GM12878 (cell line): Measurements from ENCODE around the gene MGA. TPM values are rescaled to one million over a fixed set of nuclear protein-coding genes. Genes with fewer than 3 reads are reported as not detected.

ENCODE experiments used
- ATAC-seq: fragments of 200-7000 bp; cut with Tn5 transposase; 3 replicates; pipeline ENCODE4 v1.9.1; 2020; ENCODE audit warnings: mild to moderate bottlenecking, moderate library complexity
- BruUV-seq: library from RNA; stranded (reverse); fragments of 400-500 nt; replicated peaks from 2 replicates; lab custom pipeline; 2021; lab: Mats Ljungman, UMichigan
- CTCF ChIA-PET: fragments of 300-600 bp; sonication (Branson Sonifier 250); formaldehyde crosslinking; extraction: SDS; loops from one replicate; lab custom pipeline; 2021; ENCODE audit warnings: inconsistent platforms; lab: Yijun Ruan, JAX
- POLR2A ChIA-PET: fragments of 350-600 bp; formaldehyde crosslinking; extraction: SDS; loops from one replicate; lab custom pipeline; 2021; ENCODE audit warnings: inconsistent platforms; lab: Charles Lee
- RAD21 ChIA-PET: fragments of 300-600 bp; sonication (Branson Sonifier 250); formaldehyde crosslinking; loops from one replicate; lab custom pipeline; 2023; ENCODE audit warnings: antibody characterized with exemption; ENCODE audit not compliant: unreplicated experiment; lab: Charles Lee
- SMC1A ChIA-PET: fragments of 300-600 bp; sonication (Branson Sonifier 250); formaldehyde crosslinking; loops from one replicate; lab custom pipeline; 2023; ENCODE audit not compliant: unreplicated experiment, uncharacterized antibody; lab: Charles Lee
- DNase-seq: peaks from one replicate; pipeline ENCODE4 v3.0.0-alpha.2; 2011; ENCODE audit warnings: low read depth, low spot score
- FAIRE-seq: peaks from 3 replicates; lab custom pipeline; 2011; peaks lifted over from hg19 to GRCh38; lab: Jason Lieb, UNC
- H2AFZ ChIP-seq: 2 replicates; pipeline ENCODE4 v1.6.0; 2011; ENCODE audit warnings: low read depth, low read length, control low read depth; ENCODE audit not compliant: control insufficient read depth
- H3K27ac ChIP-seq: 2 replicates; pipeline ENCODE4 v1.5.1; 2011; ENCODE audit warnings: control low read depth; ENCODE audit not compliant: control insufficient read depth, insufficient read depth
- H3K27me3 ChIP-seq, 2 experiments: replicated peaks in 1 of 2; 2 replicates each; pipeline versions ENCODE4 v1.6.0 to v1.6.1; 2011; ENCODE audit warnings: low read length in 1 of 2; ENCODE audit not compliant: control insufficient read depth in 2 of 2, insufficient read depth in 2 of 2
- H3K36me3 ChIP-seq, 2 experiments: 2 replicates each; pipeline ENCODE4 v1.5.1; 2011; ENCODE audit warnings: low read length in 1 of 2; ENCODE audit not compliant: control insufficient read depth in 2 of 2, insufficient read depth in 2 of 2
- H3K4me1 ChIP-seq: 2 replicates; pipeline ENCODE4 v1.6.1; 2011; ENCODE audit warnings: mild to moderate bottlenecking, low read length, moderate library complexity, mixed read lengths; ENCODE audit not compliant: control insufficient read depth, insufficient read depth
- H3K4me2 ChIP-seq: 2 replicates; pipeline ENCODE4 v1.6.0; 2011; ENCODE audit warnings: control low read depth; ENCODE audit not compliant: control insufficient read depth, insufficient read depth
- H3K4me3 ChIP-seq: fragments of 200-600 bp; sonication (generic); 2 replicates; pipeline ENCODE4 v1.5.1; 2016
- H3K79me2 ChIP-seq: 2 replicates; pipeline ENCODE4 v1.6.0; 2011; ENCODE audit warnings: low read length; ENCODE audit not compliant: control insufficient read depth, insufficient read depth
- H3K9ac ChIP-seq: 2 replicates; pipeline ENCODE4 v1.8.0; 2011; ENCODE audit warnings: low read length, control low read depth, mixed read lengths; ENCODE audit not compliant: control insufficient read depth, insufficient read depth
- H3K9me3 ChIP-seq: replicated peaks from 3 replicates; pipeline ENCODE4 v1.5.1; 2011; ENCODE audit warnings: mild to moderate bottlenecking, low read length; ENCODE audit not compliant: control insufficient read depth, insufficient read depth
- H4K20me1 ChIP-seq: 2 replicates; pipeline ENCODE4 v1.6.0; 2011; ENCODE audit not compliant: control insufficient read depth, insufficient read depth
- ASH2L ChIP-seq: fragments of 300-600, 200-600 bp; sonication (generic); IDR thresholded peaks from 2 replicates; pipeline ENCODE4 v1.6.1; 2017; ENCODE audit warnings: low read depth, mild to moderate bottlenecking, borderline replicate concordance
- CEBPZ ChIP-seq: fragments of 150-350 bp; IDR thresholded peaks from 2 replicates; pipeline ENCODE4 v1.6.1; 2016; ENCODE audit warnings: low read depth, low read length
- MYC ChIP-seq: IDR thresholded peaks from 2 replicates; pipeline ENCODE4 v1.6.1; 2011; ENCODE audit warnings: mild to moderate bottlenecking, low read length, moderate library complexity, inconsistent platforms; ENCODE audit not compliant: insufficient read depth, insufficient replicate concordance, insufficient read length, severe bottlenecking
- NR2C2 ChIP-seq: IDR thresholded peaks from 2 replicates; pipeline ENCODE4 v1.6.1; 2011; ENCODE audit warnings: borderline replicate concordance, low read depth; ENCODE audit not compliant: control insufficient read depth, insufficient read length
- RFX5 ChIP-seq: IDR thresholded peaks from 2 replicates; pipeline ENCODE4 v1.6.1; 2011; ENCODE audit warnings: low read depth, low read length, improper control_type of control experiment
- SIX5 ChIP-seq: IDR thresholded peaks from 2 replicates; pipeline ENCODE4 v1.6.1; 2011; ENCODE audit warnings: mild to moderate bottlenecking, low read depth, low read length, moderate library complexity; ENCODE audit not compliant: severe bottlenecking
- TBL1XR1 ChIP-seq: IDR thresholded peaks from 2 replicates; pipeline ENCODE4 v1.6.1; 2012; ENCODE audit warnings: low read depth, low read length, improper control_type of control experiment
- WGBS: methylation state at CpG from one replicate; pipeline ENCODE4 v1.1.6; 2016; ENCODE audit warnings: low lambda C conversion rate; ENCODE audit not compliant: insufficient replicate concordance, insufficient coverage; ENCODE audit errors: missing lambda C conversion rate; 5-methylcytosine and 5-hydroxymethylcytosine counted together
- in situ Hi-C: fragments of 300-500 bp; cut with MboI; formaldehyde crosslinking; loops from 9 replicates; pipeline ENCODE4 v1.14.3; 2018; ENCODE audit warnings: mixed read lengths
- intact Hi-C: fragments of 100-400 bp; cut with micrococcal nuclease; formaldehyde crosslinking; loops from one replicate; pipeline ENCODE4 v1.14.2; 2022; ENCODE audit not compliant: unreplicated experiment
- polyA plus RNA-seq, 11 experiments: library from polyadenylated mRNA; depleted of rRNA in 4 of 11; unstranded in 6 of 11; stranded (reverse) in 5 of 11; fragments of >200 nt; fragmentation: Nextera tagmentation in 4 of 11; fragmentation: Illumina TruSeq in 1 of 11; extraction: Ambion mirVana in 4 of 11; extraction: Trizol in 1 of 11; gene quantifications; 1 replicate in 1 of 11; 2 replicates in 10 of 11; pipeline versions ENCODE4 v1.2.1 to v1.2.3, GENCODE V29; 2011 to 2016; ENCODE audit warnings: inconsistent platforms in 2 of 11, missing spikeins in 2 of 11, low read depth in 1 of 11
- total RNA-seq, 4 experiments: library from RNA; depleted of rRNA in 3 of 4; stranded (reverse); fragments of >200 nt in 3 of 4; fragmentation: Illumina TruSeq in 1 of 4; extraction: Trizol in 1 of 4; gene quantifications; 2 replicates each; pipeline versions ENCODE4 v1.2.1 to v1.2.3, GENCODE V29; 2013 to 2021

Gene MGA
- total and polyA plus RNA-seq, 10 of the 15 experiments (the other 5 are each of a cell fraction or from before 2014, with no cell fraction given), result 2.6 to 29.6 (median 17.0) TPM

GRCh38 chr15:41817327-41817726, 157.1 kb downstream of the MGA start (continued):
- TF ChIP-seq CEBPZ, result no peak
- TF ChIP-seq MYC, result no peak

GRCh38 chr15:41817781-41818180, 157.6 kb downstream of the MGA start:
- no peaks in the 10 kb centered on the region for H4K20me1 ChIP-seq
- H3K27ac ChIP-seq, result no peak overlapping the region
- no peak overlapping the region for H2AFZ ChIP-seq
- SMC1A ChIA-PET, result interaction anchor here (1.6 kb wide), 1 partner anchor 44 kb away, joined by 6 read pairs; the partner anchor contains the start of gene MAPKBP1
- in situ Hi-C loops (no loop called here), intact Hi-C loops (loop anchor here (10.0 kb wide), 1 partner anchor 123 kb away; no protein-coding TSS in a partner anchor)
- no peak overlapping the region for H3K4me3 ChIP-seq
- H3K36me3 ChIP-seq, result peaks cover 3 to 16% of the 10 kb centered on the region in 2 experiments; a peak in 3 of 4 replicates
- H3K4me1 ChIP-seq, result no peaks in the 10 kb centered on the region
- CTCF ChIA-PET, result interaction anchor here (1.3 to 1.7 kb wide), 2 partner anchors 44 to 214 kb away, joined by 3 to 7 read pairs; partner anchors contain the start of gene MAPKBP1
- ATAC-seq (no peak), DNase-seq (no peak), FAIRE-seq (no peak)
- TF ChIP-seq NR2C2 (no peak), ASH2L (no peak), RFX5 (no peak), SIX5 (no peak), TBL1XR1 (no peak)
- POLR2A ChIA-PET, result no interaction called here
- RAD21 ChIA-PET, result no interaction called here
- 99% methylated on average over 6 of the region's 6 CpGs for WGBS
- BruUV-seq, result no TSS peak
- no peak overlapping the region for H3K9ac ChIP-seq
- H3K27me3 ChIP-seq, result no peaks in the 10 kb centered on the region
- H3K9me3 ChIP-seq, result no peaks in the 10 kb centered on the region
- H3K79me2 ChIP-seq, result no peaks in the 10 kb centered on the region
- H3K4me2 ChIP-seq, result no peak overlapping the region
